Right lobe of liver (tissue), 4 donors: ENCODE data around the gene LIF.

Experiments used
- CTCF ChIP-seq, 4 donors: fragments of 200-600 bp in 3 of 4; fragments of 450-650 bp in 1 of 4; IDR thresholded peaks; one replicate each; pipeline versions ENCODE4 v1.5.1 to v1.8.0; 2016 to 2022; ENCODE audit warnings: antibody characterized with exemption in 4 of 4, mild to moderate bottlenecking in 2 of 4
- POLR2A ChIP-seq: fragments of 450-650 bp; IDR thresholded peaks from one replicate; pipeline ENCODE4 v1.6.1; 2017; ENCODE audit warnings: antibody characterized with exemption, mild to moderate bottlenecking
- donor health status: DM: no; HTN: no; CAD: no.
- donor health status: DM: no; HTN: no; CAD: no.
- donor health status: DM: no; HTN: yes; CAD: no.

- TF ChIP-seq CTCF (IDR thresholded peaks at IDR 0.05) (no peak), POLR2A (no peak)
These were observed 10.8 kb downstream of the LIF start for GRCh38 chr22:30235687-30236170.
